ENCODE data around the gene ECI1. TPM values are rescaled to one million over a fixed set of nuclear protein-coding genes. Genes with fewer than 3 reads are reported as not detected.

Gene ECI1
- total RNA-seq, 1 donor from 2014 or later, result 72.9 TPM

DNA sequence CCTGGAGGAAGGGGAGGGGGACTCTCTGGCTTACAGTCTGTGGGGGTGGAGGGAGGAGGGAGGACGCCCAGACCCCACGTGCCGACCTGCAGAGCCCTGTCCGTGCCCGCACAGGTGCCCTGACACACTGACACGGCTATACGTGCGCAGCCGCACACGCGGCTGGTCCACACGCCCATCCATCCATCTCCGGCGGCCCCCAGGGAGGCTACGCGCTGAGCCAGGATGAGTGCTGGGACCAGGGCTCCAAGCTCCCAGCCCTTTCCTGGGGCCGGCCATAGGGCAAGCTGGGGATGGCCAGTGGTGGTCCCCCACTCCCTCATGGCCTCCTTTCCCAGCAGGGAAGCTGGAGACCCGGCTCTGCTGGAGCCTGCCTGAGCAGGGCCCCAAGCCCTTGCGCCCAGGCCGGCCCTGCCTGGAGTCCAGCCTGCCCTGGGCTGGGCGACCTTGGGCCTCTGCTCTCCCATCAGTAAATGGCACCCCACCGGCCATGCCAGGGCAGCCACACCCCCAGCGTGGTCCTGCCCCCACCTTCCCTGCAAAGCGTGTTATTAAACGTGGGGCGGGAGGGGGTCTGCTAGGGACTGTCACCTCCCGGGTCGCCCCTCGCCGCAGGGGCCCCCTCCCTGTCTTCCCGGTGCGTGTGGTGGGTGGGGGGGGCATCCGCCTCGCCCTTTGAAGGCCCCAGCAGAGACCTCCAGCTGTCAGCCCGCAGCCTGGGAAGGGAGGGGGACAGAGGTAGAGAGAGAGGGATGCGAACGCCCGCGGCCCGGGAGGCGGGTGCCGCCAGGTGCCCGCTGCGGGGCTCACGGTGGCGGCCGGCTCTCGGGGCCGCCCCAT, 55.8 kb downstream of the ECI1 start:
- H3K27ac ChIP-seq, result no peak overlapping the region
- intact Hi-C loops (cut with DNase I), result no loop called here

DNA sequence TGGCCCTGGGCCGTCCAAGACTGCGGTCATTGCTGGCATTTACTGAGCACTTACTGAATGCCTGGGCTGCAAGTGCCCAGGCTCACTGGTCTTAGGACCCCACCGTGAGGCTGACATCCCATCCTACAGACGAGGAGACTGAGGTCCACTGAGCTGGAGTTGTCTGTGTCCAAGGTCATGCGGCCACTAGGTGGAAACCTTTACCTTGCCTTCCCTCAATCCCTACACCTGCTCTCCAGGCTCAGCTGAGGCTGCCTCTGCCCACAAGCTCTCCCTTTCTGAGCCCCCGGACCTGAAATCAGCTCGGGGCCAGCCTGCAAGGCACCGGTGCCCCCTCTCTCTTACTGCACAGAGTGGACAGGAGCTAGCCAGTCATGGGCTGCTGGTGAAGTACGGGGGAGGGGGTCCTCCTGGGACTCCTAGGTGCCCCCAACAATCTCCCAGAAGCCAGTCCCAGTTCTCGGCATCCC, 56.5 kb downstream of the ECI1 start:
- TF ChIP-seq POLR2AphosphoS5 (IDR thresholded peaks at IDR 0.05; ENCODE audit: insufficient read depth in 1 of 2, low read depth in 1 of 2) (no peak), POLR2A (IDR thresholded peaks at IDR 0.05) (no peak)
- TF ChIP-seq, protein P1, sequence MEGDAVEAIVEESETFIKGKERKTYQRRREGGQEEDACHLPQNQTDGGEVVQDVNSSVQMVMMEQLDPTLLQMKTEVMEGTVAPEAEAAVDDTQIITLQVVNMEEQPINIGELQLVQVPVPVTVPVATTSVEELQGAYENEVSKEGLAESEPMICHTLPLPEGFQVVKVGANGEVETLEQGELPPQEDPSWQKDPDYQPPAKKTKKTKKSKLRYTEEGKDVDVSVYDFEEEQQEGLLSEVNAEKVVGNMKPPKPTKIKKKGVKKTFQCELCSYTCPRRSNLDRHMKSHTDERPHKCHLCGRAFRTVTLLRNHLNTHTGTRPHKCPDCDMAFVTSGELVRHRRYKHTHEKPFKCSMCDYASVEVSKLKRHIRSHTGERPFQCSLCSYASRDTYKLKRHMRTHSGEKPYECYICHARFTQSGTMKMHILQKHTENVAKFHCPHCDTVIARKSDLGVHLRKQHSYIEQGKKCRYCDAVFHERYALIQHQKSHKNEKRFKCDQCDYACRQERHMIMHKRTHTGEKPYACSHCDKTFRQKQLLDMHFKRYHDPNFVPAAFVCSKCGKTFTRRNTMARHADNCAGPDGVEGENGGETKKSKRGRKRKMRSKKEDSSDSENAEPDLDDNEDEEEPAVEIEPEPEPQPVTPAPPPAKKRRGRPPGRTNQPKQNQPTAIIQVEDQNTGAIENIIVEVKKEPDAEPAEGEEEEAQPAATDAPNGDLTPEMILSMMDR (IDR thresholded peaks at IDR 0.05), result no peak
- intact Hi-C loops (cut with DNase I), result no loop called here
- Histone ChIP-seq H3K27me3 (peaks cover 11% of the 10 kb centered on the region), H3K4me3 (no peak overlapping the region), H3K36me3 (no peaks in the 10 kb centered on the region), H3K4me1 (peaks cover 18% of the 10 kb centered on the region), H3K27ac (no peak overlapping the region), H3K9me3 (no peaks in the 10 kb centered on the region)
- DNase-seq (ENCODE audit: extremely low spot score in 2 of 2), result no peak

More for the DNA sequence above, 55.8 kb downstream of the ECI1 start:
- Histone ChIP-seq H3K27me3 (peaks cover 11% of the 10 kb centered on the region), H3K9me3 (no peaks in the 10 kb centered on the region), H3K36me3 (no peaks in the 10 kb centered on the region), H3K4me1 (peaks cover 18% of the 10 kb centered on the region), H3K4me3 (peak overlapping the region; percentile 36 to 55)
- no peak for TF ChIP-seq POLR2A (IDR thresholded peaks at IDR 0.05)
- TF ChIP-seq, protein P1 (IDR thresholded peaks at IDR 0.05), result no peak
- TF ChIP-seq POLR2AphosphoS5 (IDR thresholded peaks at IDR 0.05; ENCODE audit: insufficient read depth in 1 of 2, low read depth in 1 of 2), result no peak
- DNase-seq (ENCODE audit: extremely low spot score in 2 of 2), result no peak

DNA sequence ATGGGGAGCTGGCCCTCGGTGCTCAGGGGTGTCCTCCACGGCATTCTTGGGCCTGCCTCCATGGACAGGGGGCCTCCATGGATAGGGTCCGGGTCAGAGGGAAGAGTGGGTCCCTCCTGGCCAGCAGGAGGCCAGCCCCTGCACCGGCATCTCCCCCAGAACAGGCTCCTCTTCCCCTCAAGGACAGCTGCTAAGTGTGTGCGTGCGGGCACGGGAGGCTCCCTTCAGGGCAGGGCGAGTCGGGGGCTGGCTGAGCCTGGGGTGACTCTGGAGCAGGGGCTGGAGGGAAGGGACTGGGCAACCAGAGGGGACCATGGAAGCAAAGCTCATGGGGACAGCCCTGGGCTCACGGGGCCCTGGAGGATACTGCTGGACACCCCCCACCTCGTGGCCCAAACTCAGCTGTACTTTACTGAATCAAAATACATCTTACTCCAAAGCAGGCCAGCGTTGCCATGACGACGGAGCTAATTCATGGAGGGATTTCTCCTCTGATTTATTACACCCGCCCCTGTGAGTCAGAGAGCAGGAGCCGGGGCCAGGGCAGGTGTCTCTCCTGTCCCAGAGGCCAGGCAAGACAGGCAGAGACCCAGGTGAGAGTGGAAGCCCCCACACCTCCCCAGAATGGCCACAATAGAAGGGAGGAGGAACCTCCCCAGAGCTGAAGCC, 57.1 kb downstream of the ECI1 start:
- Histone ChIP-seq H3K4me3 (no peak overlapping the region), H3K36me3 (no peaks in the 10 kb centered on the region), H3K27ac (no peak overlapping the region), H3K9me3 (no peaks in the 10 kb centered on the region), H3K4me1 (peaks cover 18% of the 10 kb centered on the region), H3K27me3 (peaks cover 11% of the 10 kb centered on the region)
- intact Hi-C loops (cut with DNase I), result no loop called here
- TF ChIP-seq POLR2AphosphoS5 (IDR thresholded peaks at IDR 0.05; ENCODE audit: insufficient read depth in 1 of 2, low read depth in 1 of 2), result no peak
- TF ChIP-seq, protein P1 (IDR thresholded peaks at IDR 0.05), result no peak
- no peak for TF ChIP-seq POLR2A (IDR thresholded peaks at IDR 0.05)
- DNase-seq (ENCODE audit: extremely low spot score in 2 of 2), result no peak

DNA sequence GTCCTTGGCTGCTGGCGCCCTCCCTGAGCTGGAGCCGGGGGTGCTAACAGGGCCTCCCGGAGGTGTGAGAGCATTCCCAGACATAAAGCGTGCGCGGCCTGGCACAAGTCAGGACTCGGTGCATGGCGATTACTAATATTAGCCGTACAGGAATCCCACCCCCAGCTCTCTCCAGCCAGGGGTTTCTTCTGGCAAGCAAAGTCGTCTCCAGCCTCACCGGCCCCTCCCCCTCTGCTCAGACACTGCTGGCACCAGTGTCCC, 60.0 kb downstream of the ECI1 start:
- H3K9me3 ChIP-seq, result no peaks in the 10 kb centered on the region
- H3K36me3 ChIP-seq, result no peaks in the 10 kb centered on the region
- peaks cover 11% of the 10 kb centered on the region for H3K27me3 ChIP-seq
- H3K27ac ChIP-seq, result no peak overlapping the region
- TF ChIP-seq POLR2AphosphoS5 (IDR thresholded peaks at IDR 0.05; ENCODE audit: insufficient read depth in 1 of 2, low read depth in 1 of 2), result no peak
- TF ChIP-seq, protein P1 (IDR thresholded peaks at IDR 0.05), result no peak
- TF ChIP-seq POLR2A (IDR thresholded peaks at IDR 0.05), result no peak
- intact Hi-C loops (cut with DNase I), result no loop called here
- DNase-seq (ENCODE audit: extremely low spot score in 2 of 2), result no peak
- H3K4me3 ChIP-seq, result no peak overlapping the region
- peaks cover 18% of the 10 kb centered on the region for H3K4me1 ChIP-seq

All from vagina (tissue), 2 donors.